ENCODE results near the gene TRAPPC2B.
"Not testable (repeated sequence)": the region's sequence is repeated elsewhere in the genome, so short reads cannot be mapped to it uniquely, and the experiment has no call there.

Gene TRAPPC2B

DNA sequence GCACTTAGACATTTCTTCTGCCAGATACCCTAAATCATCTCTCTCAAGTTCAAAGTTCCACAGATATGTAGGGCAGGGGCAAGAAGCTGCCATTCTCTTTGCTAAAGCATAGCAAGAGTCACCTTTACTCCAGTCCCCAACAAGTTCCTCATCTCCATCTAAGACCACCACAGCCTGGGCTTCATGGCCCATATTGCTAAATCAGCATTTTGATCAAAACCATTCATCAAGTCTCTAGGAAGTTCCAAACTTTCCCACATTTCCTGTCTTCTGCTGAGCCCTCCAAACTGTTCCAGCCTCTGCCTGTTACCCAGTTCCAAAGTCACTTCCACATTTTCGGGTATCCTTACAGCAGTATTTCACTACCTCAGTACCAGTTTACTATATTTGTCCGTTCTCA lies 11.3 kb downstream of the TRAPPC2B start:
- DNase-seq, result not testable (repeated sequence)

DNA sequence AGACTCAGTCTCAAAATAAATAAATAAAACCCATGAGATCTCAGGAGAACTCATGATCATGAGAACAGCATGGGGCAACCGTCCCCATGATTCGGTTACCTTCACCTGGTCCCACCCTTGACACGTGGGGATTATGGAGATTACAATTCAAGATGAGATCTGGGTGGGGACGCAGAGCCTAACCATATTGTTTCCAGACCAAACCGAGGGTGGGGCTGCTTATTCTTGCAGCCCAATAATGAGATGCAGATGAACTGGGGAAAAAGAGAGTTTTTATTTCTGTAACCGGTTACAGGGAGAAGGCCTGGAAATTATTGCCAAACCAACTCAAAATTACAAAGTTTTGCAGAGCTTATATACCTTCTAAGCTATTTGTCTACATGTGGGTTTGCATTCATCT lies 12.8 kb downstream of the TRAPPC2B start:
- no peak for DNase-seq

DNA sequence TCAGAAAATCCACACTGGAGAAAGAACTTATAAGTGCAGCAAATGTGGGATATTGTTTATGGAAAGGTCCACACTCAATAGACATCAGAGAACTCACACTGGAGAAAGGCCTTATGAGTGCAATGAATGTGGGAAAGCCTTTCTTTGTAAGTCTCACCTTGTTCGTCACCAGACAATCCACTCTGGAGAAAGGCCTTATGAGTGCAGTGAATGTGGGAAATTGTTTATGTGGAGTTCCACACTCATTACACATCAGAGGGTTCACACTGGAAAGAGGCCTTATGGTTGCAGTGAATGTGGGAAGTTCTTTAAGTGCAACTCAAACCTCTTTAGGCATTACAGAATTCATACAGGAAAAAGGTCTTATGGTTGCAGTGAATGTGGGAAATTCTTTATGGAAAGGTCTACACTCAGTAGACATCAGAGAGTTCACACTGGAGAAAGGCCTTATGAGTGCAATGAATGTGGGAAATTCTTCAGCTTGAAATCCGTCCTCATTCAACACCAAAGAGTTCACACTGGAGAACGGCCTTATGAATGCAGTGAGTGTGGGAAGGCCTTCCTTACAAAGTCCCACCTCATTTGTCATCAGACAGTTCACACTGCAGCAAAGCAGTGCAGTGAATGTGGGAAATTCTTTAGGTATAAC lies 14.3 kb downstream of the TRAPPC2B start:
- DNase-seq, result no peak

DNA sequence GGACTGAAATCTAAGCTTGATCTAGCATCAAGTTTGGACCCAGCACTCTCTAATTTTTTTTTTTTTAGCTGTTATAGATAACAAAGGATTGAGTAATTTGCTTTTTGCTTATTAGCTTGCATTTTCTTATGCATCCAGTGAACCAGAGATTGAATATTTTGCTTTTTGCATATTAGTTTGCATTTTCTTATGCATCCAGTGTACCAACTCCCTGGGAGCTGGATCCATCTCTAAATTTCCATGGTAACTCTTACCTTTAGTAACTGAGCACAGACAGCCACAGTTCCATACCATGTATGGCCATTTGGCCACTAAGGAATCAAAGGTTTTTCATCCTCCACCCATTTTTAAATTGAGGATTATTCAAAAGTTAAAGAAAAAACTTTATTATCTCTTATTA lies 17.6 kb downstream of the TRAPPC2B start:
- DNase-seq, result no peak

DNA sequence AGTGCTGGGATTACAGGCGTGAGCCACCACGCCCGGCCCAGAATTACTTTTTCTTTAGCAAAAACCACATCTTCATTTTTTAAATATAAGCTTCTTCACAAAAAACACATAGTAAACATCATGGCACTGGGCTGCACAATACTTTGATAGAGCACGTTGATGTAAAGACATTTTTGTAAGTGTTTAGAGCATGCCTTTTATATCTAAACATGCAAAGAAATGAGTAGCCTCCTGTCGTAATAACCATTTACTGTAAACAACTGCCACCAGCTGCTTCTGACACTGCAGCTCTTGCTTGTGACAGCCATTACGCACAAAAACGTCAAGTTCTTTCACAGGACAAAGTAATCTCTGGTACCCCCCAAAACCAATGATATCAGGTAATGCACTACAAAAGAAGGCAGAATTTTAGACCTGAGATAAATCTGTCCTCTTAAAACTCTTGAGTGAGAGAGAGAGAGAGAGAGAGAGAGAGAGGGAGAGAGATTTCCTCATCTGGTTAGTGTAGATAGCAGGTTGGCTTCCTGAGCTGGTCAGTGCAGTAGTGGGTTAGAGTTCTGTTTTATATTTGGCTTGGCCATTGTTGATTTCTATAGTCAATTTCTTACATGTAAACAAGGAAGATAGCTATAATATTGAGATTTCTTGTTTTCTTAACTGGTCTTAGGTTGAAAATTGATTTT lies 19.6 kb downstream of the TRAPPC2B start:
- no peak for DNase-seq

DNA sequence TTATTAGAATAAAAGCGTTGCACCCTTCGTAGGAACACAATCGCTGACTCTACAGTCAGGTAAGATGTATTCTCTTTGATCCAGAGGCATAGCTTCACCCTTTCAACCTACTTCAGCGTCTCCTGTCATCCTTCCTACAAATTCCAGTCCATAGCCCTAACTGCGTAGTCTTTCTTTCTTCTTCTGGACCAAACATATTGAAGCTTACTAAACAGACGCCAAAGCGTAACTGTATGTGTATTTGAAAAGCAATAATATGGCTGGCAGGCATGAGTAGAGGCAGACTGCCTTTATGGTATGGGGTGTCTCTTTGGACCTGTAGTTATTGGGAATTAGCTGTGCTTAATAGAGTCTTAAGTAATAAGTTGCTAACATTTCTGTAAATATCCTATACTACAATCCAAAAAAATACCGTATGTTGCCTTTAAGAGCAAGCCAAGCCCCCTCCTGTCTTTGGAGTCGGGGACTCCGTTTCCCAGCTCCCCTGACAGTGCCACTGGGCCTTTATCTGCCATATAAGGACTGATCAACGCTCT lies 25.9 kb downstream of the TRAPPC2B start:
- DNase-seq, result no peak

DNA sequence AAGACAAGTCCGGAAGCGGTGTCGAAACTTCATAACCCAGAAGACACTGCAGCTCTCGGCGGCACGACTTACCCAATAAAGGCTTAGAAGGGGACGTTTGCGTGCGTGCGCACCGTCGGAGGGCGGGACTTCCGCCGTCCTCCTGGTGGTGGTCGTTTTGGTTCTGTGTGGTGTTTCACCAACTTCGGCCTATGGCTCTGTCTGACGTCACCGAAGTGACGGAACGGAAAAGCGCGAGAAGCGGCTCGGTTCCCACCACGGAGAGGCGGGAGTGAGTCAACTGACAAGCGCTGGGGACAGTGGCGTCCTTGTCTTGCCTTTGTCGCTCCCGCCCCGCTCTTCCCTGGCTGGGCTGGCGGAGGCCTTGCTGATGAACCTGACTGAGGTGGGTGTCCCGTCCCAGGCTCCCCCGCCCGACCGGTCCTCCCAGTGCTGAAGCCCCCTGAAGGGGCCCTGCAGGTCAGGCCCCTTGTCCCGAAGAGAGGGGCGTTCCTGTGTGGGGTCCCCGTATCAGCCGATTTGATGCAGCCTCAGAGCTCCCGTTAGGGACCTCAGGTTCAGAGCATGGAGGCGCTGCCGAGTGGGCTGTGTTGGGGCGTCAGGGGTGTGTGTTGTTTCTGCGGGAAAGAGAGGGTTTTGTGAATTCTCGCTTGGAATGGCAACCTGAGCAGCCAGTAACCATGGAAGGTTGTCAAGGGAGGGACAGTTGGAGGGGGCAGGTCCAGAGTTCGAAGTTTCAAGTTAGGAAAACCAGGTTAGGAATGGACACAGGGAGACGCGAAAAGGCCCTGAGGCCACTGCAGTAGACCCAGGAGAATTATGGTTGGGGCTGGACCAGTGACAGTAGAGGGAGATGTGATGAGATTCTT lies 26.6 kb downstream of the TRAPPC2B start, which contains the start of gene ZNF548:
ZNF548 (plus strand) TSS at position 125 of the 869 bp plus-strand sequence; CDS start at position 371, 246 bp downstream.
- DNase-seq, result peak; percentile 98

DNA sequence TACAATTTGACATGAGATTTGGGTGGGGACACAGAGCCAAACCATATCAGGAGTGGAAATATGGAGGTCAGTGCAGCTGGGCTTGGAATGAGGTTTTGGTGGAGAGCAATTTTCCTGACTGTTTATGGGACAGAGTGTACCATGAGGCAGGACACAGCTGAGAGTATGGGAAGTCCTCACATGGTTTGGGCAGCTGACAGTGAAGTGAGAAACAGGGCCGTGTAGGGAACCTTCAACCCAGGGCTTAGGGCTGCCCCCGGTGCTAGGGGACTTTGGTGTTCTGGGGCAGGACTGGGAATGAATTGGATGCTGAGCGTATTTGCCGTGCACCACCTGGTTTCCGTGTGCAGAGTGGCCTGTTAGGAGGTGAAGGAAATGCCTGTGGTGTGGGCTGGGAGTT lies 32.4 kb downstream of the TRAPPC2B start:
- no peak for DNase-seq

DNA sequence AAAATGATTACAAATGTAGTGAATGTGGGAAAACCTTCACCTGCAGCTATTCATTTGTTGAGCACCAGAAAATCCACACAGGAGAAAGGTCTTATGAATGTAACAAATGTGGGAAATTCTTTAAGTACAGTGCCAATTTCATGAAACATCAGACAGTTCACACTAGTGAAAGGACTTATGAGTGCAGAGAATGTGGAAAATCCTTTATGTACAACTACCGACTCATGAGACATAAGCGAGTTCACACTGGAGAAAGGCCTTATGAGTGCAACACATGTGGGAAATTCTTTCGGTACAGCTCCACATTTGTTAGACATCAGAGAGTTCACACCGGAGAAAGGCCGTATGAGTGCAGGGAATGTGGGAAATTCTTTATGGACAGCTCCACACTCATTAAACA lies 35.5 kb downstream of the TRAPPC2B start:
- DNase-seq, result no peak

DNA sequence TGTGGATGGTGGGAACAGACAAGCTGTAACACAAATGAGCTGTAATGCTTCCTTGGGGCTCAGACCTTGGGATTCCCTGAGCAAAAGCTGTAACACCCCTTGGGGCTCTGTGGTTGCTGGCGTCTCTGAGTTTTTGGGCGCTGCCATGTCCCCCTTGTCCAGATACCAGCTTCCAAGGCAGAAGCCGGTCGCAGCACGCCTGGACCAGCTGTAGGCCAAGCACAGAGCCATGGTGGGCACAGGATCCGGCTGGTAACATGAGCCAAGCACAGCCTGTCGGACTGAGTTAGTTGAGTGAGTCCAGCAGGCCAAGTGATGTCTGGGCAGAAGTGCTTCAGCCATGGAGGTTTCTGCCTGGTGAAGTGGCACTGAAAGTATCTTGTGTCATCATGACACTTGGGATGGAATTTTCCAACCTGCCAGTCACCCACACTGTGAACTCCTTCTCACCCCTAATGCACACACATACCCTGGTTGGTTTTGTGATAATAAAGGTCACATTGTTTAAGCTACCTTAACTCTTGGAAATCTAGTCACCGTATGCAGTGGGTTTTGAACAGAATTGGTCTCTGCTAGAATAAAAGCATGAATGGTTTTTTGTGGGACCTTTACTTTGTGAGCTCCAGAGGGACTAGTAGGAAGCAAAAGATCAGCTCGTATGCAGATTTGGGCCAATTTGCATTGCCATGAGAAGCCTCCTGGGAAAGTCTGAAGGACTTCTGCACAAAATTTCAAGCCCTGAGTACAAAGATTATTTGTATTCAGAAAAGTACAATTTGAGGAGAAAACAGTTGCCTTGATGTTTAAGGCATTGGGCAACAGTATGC lies 40.6 kb downstream of the TRAPPC2B start:
- DNase-seq, result no peak

DNA sequence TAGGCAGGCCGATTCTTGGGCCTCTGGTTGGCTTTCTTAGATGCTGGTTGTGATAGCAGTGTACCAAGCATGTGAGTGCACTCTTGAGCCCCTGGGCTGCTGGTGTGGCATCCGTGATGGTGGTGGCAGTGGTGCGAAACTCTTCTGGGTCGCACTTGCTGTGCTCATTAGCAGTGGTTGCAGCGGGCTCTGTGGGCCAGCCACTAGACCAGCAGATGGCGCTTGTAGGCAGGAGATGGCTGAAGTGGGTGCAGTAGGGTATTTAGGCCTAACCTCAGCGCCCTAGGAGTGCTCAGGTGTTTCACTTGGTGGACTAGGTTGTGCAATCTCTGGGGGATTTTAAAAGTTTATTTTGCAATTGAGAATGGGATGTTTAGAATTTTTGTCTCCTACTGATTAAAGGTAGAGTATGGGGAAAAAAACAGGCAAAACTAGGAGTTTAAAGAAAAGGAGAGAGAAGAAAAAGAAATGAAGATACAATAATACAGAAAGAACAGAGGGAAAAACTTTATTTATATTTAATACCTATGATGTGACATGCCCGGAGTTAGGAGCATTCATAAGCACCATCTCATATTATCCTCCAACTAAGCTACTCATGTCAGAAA lies 43.3 kb downstream of the TRAPPC2B start:
- DNase-seq, result peak; percentile 80

DNA sequence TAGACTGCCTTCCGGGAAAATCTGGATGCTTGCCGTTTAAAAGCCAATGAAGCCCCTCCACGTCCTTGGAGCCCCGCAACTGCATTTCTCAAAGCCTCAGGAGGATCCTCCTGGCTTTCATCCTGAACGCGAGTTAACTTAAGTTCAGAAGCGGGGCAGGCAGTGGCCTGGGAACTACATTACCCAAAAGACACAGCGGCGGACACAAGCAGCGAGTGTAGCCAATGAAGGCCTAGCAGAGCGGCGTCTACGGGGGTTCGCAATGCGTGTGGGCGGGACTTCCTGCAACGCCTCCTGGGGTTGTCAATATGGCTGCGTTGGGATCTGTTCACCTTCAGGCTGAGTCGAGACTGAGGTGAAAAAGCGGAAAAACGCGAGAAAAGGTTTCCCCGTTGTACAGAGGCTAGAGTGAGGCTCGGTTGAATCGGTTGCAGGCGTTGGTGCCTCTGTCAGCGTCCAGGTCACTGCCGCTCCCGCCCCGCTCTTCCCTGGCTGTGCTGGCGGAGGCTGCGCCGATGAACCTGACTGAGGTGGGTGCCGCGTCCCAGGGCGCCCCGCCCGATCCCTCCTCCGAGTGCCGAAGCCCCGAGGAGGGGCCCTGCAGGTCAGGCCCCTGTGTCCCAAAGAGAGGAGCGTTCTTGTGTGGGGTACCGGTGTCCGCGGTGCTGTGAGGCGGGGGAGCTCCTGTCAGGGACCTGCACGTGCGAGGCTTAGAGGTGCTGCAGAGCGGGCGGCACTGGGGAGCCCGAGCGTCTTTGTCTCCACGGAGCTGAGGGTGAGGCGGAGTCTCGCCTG lies 47.7 kb downstream of the TRAPPC2B start, which contains the start of gene ZNF17:
ZNF17 (plus strand) TSS at position 285 of the 795 bp plus-strand sequence. CDS start 2,455 bp downstream, outside the sequence.
- peak; percentile 93 for DNase-seq
